GM18858 (cell line): ENCODE data around the gene CDH4.

Experiments
- ATAC-seq: cut with Tn5 transposase; IDR thresholded peaks from one replicate; pipeline ENCODE4 v1.9.1; 2021; ENCODE audit not compliant: unreplicated experiment

The CDH4 gene

GRCh38 chr20:61697666-61698597 lies 445.9 kb downstream of the CDH4 start:
- no peak for ATAC-seq

DNA sequence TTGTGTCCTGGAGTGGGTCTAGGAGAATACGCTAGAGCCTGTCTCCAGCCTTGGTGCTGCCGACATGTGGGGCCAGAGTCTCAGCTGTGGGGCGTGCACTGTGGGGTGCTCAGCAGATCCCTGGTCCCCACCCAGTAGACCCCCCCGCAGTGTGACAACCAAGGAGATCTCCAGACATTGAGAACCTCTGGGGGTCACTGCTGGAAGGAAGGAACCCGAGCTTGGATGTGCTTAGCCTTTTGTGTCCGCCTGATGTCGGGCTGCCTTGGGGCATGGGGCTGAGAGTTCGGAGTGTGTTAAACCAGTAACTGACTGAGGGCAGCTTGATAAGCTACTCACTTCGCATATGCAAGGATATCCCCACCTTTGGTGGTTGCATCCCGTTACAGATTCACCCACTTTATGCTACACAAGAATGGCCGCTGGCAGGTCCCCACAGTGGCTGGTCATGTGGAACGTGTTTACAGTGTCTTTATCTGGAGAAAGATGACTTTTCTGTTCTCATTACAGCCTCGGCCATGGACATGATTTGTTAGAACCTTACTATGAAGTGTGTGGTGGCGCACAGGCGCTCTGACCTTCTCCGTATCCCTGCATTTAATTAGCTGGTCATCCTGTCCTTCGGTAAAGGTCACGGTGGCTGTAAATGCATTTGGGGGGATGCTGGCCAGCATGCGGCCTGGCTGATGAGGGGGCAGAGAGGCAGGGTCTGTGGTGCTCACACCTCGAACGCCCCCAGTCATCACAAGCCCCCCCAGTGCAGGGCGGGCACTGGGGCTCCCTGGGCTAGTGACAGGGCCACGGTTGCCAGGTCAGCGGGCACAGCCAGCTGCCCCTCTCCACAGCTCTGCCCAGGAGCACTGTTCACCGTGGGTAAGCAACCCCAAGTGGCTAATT lies 446.8 kb downstream of the CDH4 start:
- ATAC-seq = no peak

DNA sequence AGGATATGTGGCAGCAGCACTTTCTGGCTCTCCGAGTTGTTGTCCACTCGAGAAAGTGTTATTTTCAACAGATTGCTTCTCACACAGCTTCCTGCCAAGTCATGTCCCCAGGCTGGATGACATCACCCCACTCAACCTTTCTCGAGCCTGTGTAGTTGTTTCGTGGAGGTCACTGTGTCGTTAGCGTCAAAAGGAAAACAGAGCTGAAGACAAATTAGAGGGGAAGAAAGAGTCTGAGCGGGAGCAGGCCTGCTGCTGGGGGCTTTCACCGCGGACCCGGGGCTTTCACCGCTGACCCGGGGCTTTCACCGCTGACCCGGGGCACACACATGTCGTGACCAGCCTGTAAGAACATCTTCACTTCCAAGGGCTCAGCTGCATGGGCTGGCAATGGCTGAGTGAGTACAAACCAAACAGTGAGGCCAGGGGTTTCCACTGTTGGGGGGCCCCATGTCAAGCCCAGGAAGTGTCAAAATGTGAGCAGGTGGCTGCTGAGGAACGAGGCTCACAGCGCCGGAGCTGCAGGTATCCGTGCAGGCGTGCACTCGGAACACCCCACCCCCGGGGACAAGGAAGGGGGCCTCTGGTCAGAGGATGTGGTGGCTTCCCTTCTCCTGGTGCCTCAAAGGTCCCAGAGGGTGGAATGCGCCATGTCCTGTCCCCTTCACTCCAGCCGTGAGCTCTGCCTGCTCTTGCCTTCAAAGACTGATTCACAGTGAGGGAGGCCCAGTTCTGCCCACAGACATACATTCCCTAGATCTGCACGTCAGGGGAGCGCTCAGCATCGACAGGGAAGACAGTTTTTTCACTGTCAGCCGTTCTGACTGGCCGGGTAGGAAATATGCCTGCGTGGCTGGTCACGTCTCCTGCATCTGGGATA lies 447.7 kb downstream of the CDH4 start:
- ATAC-seq = no peak

DNA sequence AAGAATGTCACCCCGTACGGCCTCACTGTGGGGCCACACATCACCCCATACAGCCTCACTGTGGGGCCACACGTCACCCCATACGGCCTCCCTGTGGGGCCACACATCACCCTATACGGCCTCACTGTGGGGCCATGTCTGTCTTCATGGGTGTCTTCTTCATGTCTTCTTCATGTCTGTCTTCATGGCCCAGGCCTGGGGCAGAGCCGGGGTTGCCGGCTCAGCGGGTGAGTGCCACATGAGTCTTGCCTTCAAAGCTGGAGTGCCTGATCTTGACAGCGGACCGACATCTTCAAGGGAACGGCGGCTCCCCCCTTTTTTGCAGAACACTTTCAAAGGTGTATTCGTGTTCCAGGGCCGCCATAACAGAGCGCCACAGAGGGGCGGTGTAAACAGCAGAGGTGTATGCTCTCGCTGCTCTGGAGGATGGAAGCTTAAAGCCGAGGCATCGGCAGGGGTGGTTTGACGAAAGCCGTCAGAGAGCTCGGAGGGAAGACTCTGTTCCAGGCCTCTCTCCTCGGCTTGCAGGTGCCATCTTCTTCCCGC lies 448.6 kb downstream of the CDH4 start:
- ATAC-seq = no peak

DNA sequence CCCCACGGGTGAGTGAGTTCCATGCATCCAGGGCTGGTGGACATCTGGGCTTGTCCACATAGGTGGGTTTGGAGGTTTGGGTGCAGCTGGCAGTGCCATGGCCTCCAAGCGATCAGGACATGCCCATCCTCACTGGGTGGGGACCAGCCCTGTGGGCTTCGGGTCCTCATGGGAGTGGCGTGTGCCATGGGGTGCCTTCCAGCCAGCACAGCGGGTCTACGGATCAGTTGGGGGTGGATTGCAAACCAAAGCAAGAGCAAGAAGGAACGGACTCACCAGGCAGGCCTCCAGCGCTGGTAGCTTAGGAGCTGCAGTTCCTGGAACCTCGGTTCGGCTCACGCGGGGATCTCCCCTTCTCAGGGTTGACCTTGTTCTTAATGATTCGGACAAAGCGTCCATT lies 449.3 kb downstream of the CDH4 start:
- no peak for ATAC-seq

DNA sequence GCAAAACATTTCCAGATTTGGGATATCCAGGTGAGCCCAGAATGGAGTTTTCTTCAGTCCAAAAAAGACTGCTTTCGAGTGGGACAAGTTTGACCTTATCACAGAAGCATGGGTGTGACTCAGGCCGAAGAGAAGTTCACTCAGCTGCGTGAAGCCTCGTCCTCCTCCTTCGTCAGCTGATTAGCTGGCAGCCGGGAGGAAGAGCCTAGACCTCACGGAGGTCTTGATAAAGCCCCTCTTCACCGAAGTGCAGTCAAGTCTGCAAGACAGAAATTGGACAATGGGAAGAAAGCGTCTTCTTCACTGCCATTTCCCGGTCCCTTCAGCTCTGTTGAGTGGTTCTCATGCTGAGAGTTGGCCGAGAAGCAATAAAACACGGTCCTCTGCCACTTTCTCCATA lies 449.7 kb downstream of the CDH4 start:
- ATAC-seq = no peak

GRCh38 chr20:61702246-61702645 lies 450.2 kb downstream of the CDH4 start:
- ATAC-seq = no peak

GRCh38 chr20:61704661-61705060 lies 452.6 kb downstream of the CDH4 start:
- no peak for ATAC-seq

GRCh38 chr20:61705386-61706258 lies 453.6 kb downstream of the CDH4 start:
- no peak for ATAC-seq

GRCh38 chr20:61706259-61706961 lies 454.3 kb downstream of the CDH4 start:
- no peak for ATAC-seq

- ATAC-seq = no peak
Measured at GRCh38 chr20:61708891-61709290, 456.8 kb downstream of the CDH4 start.

DNA sequence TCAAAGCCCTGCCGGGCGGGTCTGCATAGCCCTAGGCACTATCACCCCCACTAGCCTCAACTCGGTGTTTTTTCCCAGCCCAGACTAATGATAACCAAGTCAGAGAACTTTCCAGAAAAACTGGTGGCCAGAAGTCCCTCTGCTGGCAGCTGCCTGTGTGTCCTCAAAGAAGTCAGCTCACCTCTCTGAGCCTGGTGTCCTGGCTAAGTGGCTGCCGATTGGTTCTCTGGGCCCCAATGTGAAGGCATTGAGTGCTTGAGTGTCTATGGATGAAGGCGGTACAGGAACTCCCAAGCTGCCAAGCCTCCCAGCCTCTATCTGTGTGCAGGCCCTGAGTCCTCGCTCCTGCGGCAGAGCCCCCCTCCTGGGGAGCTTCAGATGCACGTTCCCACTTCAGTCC lies 458.0 kb downstream of the CDH4 start:
- ATAC-seq = no peak

DNA sequence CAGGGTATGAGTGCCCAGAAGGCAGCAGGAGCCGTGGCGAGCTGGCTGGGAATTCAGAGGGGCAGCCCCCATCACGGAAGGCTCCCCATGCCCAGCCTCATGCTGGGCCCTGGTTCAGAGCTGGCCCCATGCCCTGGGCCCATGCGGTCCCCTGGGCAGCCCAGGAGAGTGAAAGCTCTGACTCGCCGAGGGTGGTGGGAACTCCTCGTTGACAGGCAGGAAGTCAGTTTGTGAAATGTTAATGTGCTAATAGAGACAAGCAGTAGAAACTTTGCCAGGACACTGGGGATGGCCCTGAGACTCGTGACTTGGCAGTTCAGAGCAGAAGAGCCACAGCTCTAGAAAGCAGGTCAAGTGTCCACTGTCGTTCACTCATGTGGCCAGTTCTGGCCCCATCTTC lies 460.6 kb downstream of the CDH4 start:
- no peak for ATAC-seq

DNA sequence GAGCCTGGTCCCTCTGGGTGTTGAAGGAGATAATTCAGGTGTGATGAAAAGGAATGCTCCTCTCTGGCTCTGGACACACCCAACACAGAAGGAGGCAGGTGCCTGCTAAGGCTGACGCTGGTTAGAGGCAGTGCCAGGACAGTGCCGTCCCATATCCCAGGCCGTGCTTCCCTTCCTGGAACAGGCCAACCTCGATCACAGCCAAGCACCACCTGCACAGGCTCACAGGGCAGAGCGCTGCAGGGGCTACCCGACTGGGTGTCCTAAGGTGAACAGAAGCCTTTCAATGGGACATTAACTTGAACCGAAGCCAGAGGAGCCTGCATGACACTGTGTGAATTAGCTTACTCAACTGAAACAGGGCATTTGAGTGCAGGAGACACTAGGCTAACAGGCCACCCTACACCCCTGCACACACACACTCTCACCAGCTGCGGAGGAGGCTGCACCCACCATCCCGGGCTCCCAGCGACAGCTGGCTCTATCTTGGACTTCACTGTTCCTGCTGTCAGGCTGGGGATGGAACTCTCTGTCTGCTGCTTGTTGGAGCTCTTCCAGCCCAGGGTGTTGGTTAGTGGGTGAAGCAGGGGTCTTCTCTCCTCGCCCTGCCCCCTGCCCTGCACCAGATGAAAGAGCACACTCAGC lies 466.4 kb downstream of the CDH4 start:
- no peak for ATAC-seq

DNA sequence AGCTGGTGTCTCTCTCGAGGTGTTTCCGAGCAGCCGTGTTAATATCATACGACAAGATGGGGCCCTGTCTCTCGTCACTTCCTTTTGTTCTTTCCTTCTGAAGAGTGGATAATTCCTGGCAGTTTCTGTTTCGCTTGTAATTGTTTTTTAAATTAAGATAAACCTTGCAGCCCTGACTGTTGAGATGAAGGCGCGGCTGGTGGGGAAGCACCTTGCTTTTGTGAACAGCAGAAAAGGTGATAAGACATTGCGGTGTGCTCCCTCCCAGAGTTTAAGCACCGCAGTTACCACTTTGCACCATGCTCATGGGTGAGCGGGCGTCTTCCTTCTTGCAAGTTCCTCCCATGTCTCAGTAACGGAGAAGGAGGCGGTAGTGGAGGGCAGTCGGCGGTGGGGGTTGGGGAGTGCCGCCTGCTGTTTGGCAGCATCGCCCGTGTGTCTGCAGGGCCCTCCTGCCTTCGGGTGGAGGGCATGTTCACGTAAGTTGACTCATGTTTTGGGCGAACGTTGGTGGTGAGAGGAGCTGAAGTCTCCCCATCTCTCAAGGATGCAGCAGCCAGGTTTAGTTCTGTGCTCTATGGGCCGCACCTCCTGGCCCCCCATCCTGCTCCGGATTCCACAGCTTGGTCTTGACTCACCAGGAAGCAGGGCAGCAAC lies 467.8 kb downstream of the CDH4 start:
- ATAC-seq = no peak

DNA sequence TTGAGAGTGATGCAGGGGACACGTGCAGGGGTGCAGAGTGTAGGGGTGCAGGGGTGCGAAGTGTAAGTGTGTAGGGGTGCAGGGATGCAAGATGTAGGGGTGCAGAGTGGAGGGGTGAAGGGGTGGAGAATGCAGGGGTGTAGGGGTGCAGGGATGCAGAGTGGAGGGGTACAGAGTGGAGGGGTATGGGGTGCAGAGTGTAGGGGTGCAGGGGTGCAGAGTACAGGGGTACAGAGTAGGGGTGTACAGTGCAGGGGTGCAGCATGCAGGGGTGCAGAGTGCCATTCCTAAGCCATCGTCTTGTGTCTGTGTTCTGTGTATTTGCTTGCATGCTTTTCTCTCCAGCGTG lies 468.3 kb downstream of the CDH4 start:
- ATAC-seq = no peak

- no peak for ATAC-seq
Measured at GRCh38 chr20:61722146-61722678, 470.2 kb downstream of the CDH4 start.
